Omental fat pad (tissue), 4 donors: Measurements from ENCODE around the gene AGPAT1. TPM values are rescaled to one million over a fixed set of nuclear protein-coding genes. Genes with fewer than 3 reads are reported as not detected.

Experiments used
- ATAC-seq: fragments of 150-250 bp; one replicate; pipeline ENCODE4 v1.9.1; 2016; ENCODE audit warnings: mild to moderate bottlenecking, moderate library complexity; ENCODE audit not compliant: low FRiP score
- DNase-seq: peaks from one replicate; pipeline ENCODE4 v3.0.0-alpha.2; 2019; ENCODE audit warnings: low spot score
- CTCF ChIP-seq, 3 donors: fragments of 450-650 bp; IDR thresholded peaks; one replicate each; pipeline ENCODE4 v1.5.1; 2016 to 2017; ENCODE audit warnings: antibody characterized with exemption in 3 of 3, mild to moderate bottlenecking in 3 of 3, moderate library complexity in 2 of 3
- total RNA-seq, 4 donors: library from RNA; depleted of rRNA; stranded (reverse); fragments of >200 nt; gene quantifications; one replicate each; pipeline ENCODE4 v1.1.0, GENCODE V29; 2016

The AGPAT1 gene
- total RNA-seq, 4 donors from 2014 or later: 26.4 to 40.9 (median 35.7) TPM

GRCh38 chr6:32156891-32157290 lies 19.0 kb downstream of the AGPAT1 start:
- DNase-seq (no peak), ATAC-seq (no peak)
- TF ChIP-seq CTCF (IDR thresholded peaks at IDR 0.05): no peak

- ATAC-seq (peak; percentile 45), DNase-seq (no peak)
- no peak for TF ChIP-seq CTCF (IDR thresholded peaks at IDR 0.05)
These were observed 21.2 kb downstream of the AGPAT1 start for GRCh38 chr6:32154514-32155161.

- DNase-seq (peak; percentile 62), ATAC-seq (peak; percentile 76)
- TF ChIP-seq CTCF (IDR thresholded peaks at IDR 0.05): no peak
These were observed 22.0 kb downstream of the AGPAT1 start, which contains the start of gene PPT2 for GRCh38 chr6:32153564-32154513. PPT2 (plus strand) TSS chr6:32154141; CDS start chr6:32154595, 454 bp downstream.

GRCh38 chr6:32152769-32153563 lies 22.9 kb downstream of the AGPAT1 start:
- ATAC-seq (peak; percentile 62), DNase-seq (no peak)
- TF ChIP-seq CTCF (IDR thresholded peaks at IDR 0.05): no peak

GRCh38 chr6:32151863-32152768 lies 23.8 kb downstream of the AGPAT1 start, which contains the start of gene PRRT1:
PRRT1 (minus strand) TSS chr6:32151939; CDS start chr6:32151827, 112 bp downstream.
- ATAC-seq: no peak
- no peak for TF ChIP-seq CTCF (IDR thresholded peaks at IDR 0.05)
- DNase-seq: no peak
